Neural progenitor cell (in vitro differentiated cells): Measurements from ENCODE around the gene PLCB1. TPM values are rescaled to one million over a fixed set of nuclear protein-coding genes. Genes with fewer than 3 reads are reported as not detected.

Experiments
- DNase-seq: peaks from one replicate; pipeline ENCODE4 v3.0.0-alpha.2; 2016; ENCODE audit warnings: low spot score
- H2AFZ ChIP-seq: fragments of 200-600 bp; sonication (generic); replicated peaks from 2 replicates; pipeline ENCODE4 v1.6.1; 2016; ENCODE audit warnings: antibody characterized with exemption
- H3F3A ChIP-seq: fragments of 200-600 bp; sonication (generic); 2 replicates; pipeline ENCODE4 v1.6.1; 2016; ENCODE audit warnings: antibody characterized with exemption, low read depth
- H3K27ac ChIP-seq: fragments of 200-600 bp; sonication (generic); 2 replicates; pipeline ENCODE4 v1.5.1; 2016; ENCODE audit warnings: mild to moderate bottlenecking
- H3K27me3 ChIP-seq: fragments of 200-600 bp; sonication (generic); 2 replicates; pipeline ENCODE4 v1.6.1; 2016; ENCODE audit warnings: mild to moderate bottlenecking, moderate library complexity
- H3K36me3 ChIP-seq: fragments of 200-600 bp; sonication (generic); 2 replicates; pipeline ENCODE4 v1.5.1; 2016
- H3K4me1 ChIP-seq: fragments of 200-600 bp; sonication (generic); 2 replicates; pipeline ENCODE4 v1.6.1; 2016; ENCODE audit warnings: mixed run types
- H3K4me2 ChIP-seq: fragments of 200-600 bp; sonication (generic); 2 replicates; pipeline ENCODE4 v1.6.1; 2016
- H3K4me3 ChIP-seq: fragments of 200-600 bp; sonication (generic); 2 replicates; pipeline ENCODE4 v1.5.1; 2016
- H3K79me2 ChIP-seq: fragments of 200-600 bp; sonication (generic); 2 replicates; pipeline ENCODE4 v1.6.1; 2016; ENCODE audit warnings: low read depth
- H3K9ac ChIP-seq: fragments of 200-600 bp; sonication (generic); 2 replicates; pipeline ENCODE4 v1.6.1; 2016
- H3K9me3 ChIP-seq: fragments of 200-600 bp; sonication (generic); 2 replicates; pipeline ENCODE4 v1.5.1; 2016; ENCODE audit warnings: low read depth
- H4K20me1 ChIP-seq: fragments of 200-600 bp; sonication (generic); 2 replicates; pipeline ENCODE4 v1.6.1; 2016; ENCODE audit warnings: low read depth
- H3K27ac Mint-ChIP-seq: 3 replicates; pipeline ENCODE4 v1.8.0; 2021; ENCODE audit warnings: mixed read lengths
- H3K27me3 Mint-ChIP-seq: 2 replicates; pipeline ENCODE4 v1.8.0; 2022; ENCODE audit warnings: low read depth, mild to moderate bottlenecking, inconsistent platforms, moderate library complexity, mixed read lengths; ENCODE audit not compliant: insufficient read depth
- H3K36me3 Mint-ChIP-seq: 3 replicates; pipeline ENCODE4 v1.8.0; 2021; ENCODE audit warnings: mixed read lengths
- H3K4me1 Mint-ChIP-seq: 3 replicates; pipeline ENCODE4 v1.8.0; 2021; ENCODE audit warnings: mixed read lengths
- H3K4me3 Mint-ChIP-seq: 3 replicates; pipeline ENCODE4 v1.8.0; 2021; ENCODE audit warnings: mild to moderate bottlenecking, moderate library complexity, mixed read lengths
- H3K9me3 Mint-ChIP-seq: 3 replicates; pipeline ENCODE4 v1.8.0; 2020; ENCODE audit warnings: mixed read lengths
- EZH2 ChIP-seq: fragments of 200-600 bp; sonication (generic); IDR thresholded peaks from 2 replicates; pipeline ENCODE4 v1.6.1; 2017; ENCODE audit warnings: antibody characterized with exemption, mild to moderate bottlenecking, moderate library complexity
- EZH2phosphoT487 ChIP-seq: fragments of 200-600 bp; sonication (generic); IDR thresholded peaks from 2 replicates; pipeline ENCODE4 v1.6.1; 2017; ENCODE audit warnings: antibody characterized with exemption
- total RNA-seq: library from RNA; depleted of rRNA; stranded (reverse); fragments of >200 nt; gene quantifications from 2 replicates; pipeline ENCODE4 v1.2.3, GENCODE V29; 2015; ENCODE audit warnings: low replicate concordance
- TF ChIP-seq, protein P1 (sequence below): fragments of 200-600 bp; sonication (generic); IDR thresholded peaks from 2 replicates; pipeline ENCODE4 v1.5.1; 2017; ENCODE audit warnings: antibody characterized with exemption, mild to moderate bottlenecking

The PLCB1 gene
- total RNA-seq, 1 donor from 2014 or later: 30.2 TPM

DNA sequence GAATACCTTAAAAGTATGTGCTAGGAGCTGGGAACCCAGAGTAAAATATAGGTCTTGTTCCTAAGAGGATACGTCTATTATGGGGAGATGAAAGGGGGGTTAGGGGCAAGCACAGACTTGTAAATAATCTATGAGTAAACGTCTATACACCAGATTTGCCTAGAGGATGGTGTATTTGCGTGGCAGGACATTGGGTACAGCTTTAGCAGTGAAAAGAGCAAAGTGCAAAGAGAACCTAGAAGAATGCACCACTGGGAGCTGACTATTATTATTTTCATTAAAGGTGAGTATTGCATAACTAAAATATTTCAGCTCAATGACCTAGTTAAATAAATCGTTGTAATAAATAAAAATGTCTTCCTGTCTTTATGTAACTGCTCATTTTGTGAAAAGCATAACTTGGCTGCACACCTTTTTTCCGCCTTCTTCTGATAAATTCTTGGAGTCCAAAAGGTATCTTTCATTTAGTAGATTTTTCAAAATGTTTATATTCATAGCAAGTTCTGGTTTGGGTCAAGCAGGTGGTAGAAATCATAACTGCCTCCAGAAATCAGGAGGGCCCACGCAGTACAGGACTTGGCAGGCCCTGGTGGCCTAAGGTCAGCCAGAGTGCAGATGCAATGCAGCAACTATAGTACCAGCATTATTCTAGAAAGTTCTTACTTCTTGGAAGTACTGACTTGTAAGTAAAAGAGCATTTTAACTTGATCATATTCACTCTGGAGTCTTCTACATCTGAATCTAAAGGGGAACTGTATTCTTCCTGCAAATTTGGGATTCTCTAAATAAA lies 357.2 kb downstream of the PLCB1 start:
- Histone ChIP-seq H3K4me2 (no peak overlapping the region), H3K4me1 (no peaks in the 10 kb centered on the region), H3K27me3 (no peaks in the 10 kb centered on the region), H3F3A (no peaks in the 10 kb centered on the region), H2AFZ (no peak overlapping the region), H3K9me3 (no peaks in the 10 kb centered on the region), H4K20me1 (no peaks in the 10 kb centered on the region), H3K36me3 (no peaks in the 10 kb centered on the region), H3K27ac (no peak overlapping the region), H3K9ac (no peak overlapping the region), H3K4me3 (no peak overlapping the region), H3K79me2 (no peaks in the 10 kb centered on the region)
- Mint-ChIP-seq H3K27ac (no peak overlapping the region), H3K4me1 (no peaks in the 10 kb centered on the region), H3K4me3 (no peak overlapping the region), H3K27me3 (no peaks in the 10 kb centered on the region), H3K36me3 (no peaks in the 10 kb centered on the region), H3K9me3 (no peaks in the 10 kb centered on the region)
- no peak for DNase-seq
- no peak for TF ChIP-seq EZH2phosphoT487
- TF ChIP-seq, protein P1, sequence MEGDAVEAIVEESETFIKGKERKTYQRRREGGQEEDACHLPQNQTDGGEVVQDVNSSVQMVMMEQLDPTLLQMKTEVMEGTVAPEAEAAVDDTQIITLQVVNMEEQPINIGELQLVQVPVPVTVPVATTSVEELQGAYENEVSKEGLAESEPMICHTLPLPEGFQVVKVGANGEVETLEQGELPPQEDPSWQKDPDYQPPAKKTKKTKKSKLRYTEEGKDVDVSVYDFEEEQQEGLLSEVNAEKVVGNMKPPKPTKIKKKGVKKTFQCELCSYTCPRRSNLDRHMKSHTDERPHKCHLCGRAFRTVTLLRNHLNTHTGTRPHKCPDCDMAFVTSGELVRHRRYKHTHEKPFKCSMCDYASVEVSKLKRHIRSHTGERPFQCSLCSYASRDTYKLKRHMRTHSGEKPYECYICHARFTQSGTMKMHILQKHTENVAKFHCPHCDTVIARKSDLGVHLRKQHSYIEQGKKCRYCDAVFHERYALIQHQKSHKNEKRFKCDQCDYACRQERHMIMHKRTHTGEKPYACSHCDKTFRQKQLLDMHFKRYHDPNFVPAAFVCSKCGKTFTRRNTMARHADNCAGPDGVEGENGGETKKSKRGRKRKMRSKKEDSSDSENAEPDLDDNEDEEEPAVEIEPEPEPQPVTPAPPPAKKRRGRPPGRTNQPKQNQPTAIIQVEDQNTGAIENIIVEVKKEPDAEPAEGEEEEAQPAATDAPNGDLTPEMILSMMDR: no peak
- TF ChIP-seq EZH2: no peak

DNA sequence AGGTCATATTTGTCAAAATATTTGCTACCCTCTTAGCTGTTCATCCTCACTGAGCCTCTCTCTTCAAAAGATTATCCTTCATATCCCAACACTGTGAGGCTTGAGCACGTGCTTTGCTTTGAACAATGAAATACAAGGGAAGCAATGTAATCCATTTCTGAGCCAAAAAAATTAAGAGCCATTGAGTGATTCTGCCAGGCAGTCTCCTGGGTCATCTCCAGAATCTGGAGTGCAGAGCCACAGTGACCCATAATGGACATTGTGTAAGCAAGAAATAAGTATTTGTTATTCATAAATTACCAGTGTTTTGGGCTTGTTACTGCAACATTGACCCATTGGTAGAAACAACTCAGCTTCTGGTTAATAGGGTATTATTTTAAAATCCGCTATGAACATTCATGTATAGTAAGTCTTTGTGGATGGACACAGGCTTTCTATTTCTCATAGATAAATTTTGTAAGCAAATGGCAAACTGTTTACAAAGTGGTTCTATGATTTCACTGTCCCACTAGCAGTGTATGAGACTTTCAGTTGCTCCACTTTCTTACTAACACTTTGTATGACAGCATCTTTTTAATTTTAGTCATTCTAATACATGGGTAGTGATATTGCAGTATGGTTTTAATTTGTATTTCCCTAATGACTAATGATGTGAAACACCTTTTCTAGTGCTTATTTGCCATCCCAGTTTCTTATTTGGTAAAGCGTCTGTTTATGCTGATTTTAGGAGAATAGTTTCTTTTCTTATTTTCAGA lies 358.2 kb downstream of the PLCB1 start:
- no peak overlapping the region for H3K4me2 ChIP-seq
- no peak overlapping the region for H2AFZ ChIP-seq
- H3K27ac Mint-ChIP-seq: no peak overlapping the region
- H3K36me3 ChIP-seq: no peaks in the 10 kb centered on the region
- H4K20me1 ChIP-seq: no peaks in the 10 kb centered on the region
- H3K4me3 ChIP-seq: no peak overlapping the region
- no peaks in the 10 kb centered on the region for H3K9me3 ChIP-seq
- no peaks in the 10 kb centered on the region for H3K36me3 Mint-ChIP-seq
- H3K27me3 ChIP-seq: no peaks in the 10 kb centered on the region
- no peaks in the 10 kb centered on the region for H3F3A ChIP-seq
- no peaks in the 10 kb centered on the region for H3K4me1 ChIP-seq
- H3K9me3 Mint-ChIP-seq: no peaks in the 10 kb centered on the region
- no peak overlapping the region for H3K27ac ChIP-seq
- H3K79me2 ChIP-seq: no peaks in the 10 kb centered on the region
- no peak overlapping the region for H3K4me3 Mint-ChIP-seq
- no peak overlapping the region for H3K9ac ChIP-seq
- DNase-seq: no peak
- H3K27me3 Mint-ChIP-seq: no peaks in the 10 kb centered on the region
- TF ChIP-seq EZH2phosphoT487: no peak
- H3K4me1 Mint-ChIP-seq: no peaks in the 10 kb centered on the region

DNA sequence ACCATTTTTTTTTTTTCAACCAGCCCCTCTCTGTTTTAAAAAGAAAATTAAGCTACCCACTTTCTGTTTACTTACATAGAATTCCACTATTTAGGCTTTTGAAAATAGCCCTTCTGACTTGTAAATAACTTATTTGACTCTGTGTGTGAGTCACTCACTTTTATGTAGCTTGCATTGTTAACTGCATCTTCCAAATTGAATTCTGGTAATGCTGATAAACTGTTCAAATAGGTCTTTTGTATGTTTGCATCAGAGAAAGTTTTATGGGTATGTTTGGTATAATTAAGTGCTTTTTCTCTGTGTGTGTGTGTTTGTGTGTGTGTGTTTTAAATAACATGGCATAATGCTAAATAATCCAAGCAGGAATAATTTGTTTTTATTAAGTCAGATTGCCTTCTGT lies 360.1 kb downstream of the PLCB1 start:
- Histone ChIP-seq H3K9ac (no peak overlapping the region), H3K27me3 (no peaks in the 10 kb centered on the region), H3K9me3 (no peaks in the 10 kb centered on the region), H3K27ac (no peak overlapping the region), H3K4me3 (no peak overlapping the region), H3K4me1 (no peaks in the 10 kb centered on the region), H4K20me1 (no peaks in the 10 kb centered on the region), H3K36me3 (no peaks in the 10 kb centered on the region), H2AFZ (no peak overlapping the region), H3F3A (no peaks in the 10 kb centered on the region), H3K79me2 (no peaks in the 10 kb centered on the region), H3K4me2 (no peak overlapping the region)
- Mint-ChIP-seq H3K27ac (no peak overlapping the region), H3K36me3 (no peaks in the 10 kb centered on the region), H3K4me1 (no peaks in the 10 kb centered on the region), H3K9me3 (no peaks in the 10 kb centered on the region), H3K4me3 (no peak overlapping the region), H3K27me3 (no peaks in the 10 kb centered on the region)
- TF ChIP-seq, protein P1: no peak
- TF ChIP-seq EZH2: no peak
- TF ChIP-seq EZH2phosphoT487: no peak
- no peak for DNase-seq

DNA sequence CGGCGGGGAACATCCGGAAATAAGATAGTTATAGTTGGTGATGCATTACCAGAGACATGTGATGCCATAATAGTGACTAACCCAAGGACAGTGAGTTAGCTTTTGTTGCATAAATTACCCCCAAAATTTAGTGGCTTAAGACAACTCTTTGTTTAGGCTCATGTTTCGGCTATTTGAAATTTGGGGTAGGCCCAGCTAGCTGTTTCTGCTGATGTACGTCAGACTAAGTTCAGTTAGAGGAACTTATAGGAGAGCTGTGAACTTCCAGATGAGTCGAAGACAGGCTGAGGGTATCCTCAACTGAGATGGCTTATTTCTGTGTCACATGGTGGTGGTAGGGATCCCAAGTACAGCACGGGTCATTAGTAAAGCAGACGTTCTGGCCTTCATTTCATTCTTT lies 366.5 kb downstream of the PLCB1 start:
- no peak for DNase-seq
- Mint-ChIP-seq H3K4me1 (no peaks in the 10 kb centered on the region), H3K27me3 (no peaks in the 10 kb centered on the region), H3K9me3 (no peaks in the 10 kb centered on the region), H3K4me3 (no peak overlapping the region), H3K27ac (no peak overlapping the region), H3K36me3 (no peaks in the 10 kb centered on the region)
- Histone ChIP-seq H3K9me3 (no peaks in the 10 kb centered on the region), H3K4me3 (no peak overlapping the region), H3K9ac (no peak overlapping the region), H3K79me2 (no peaks in the 10 kb centered on the region), H3K27ac (no peak overlapping the region), H3K4me2 (no peak overlapping the region), H3K4me1 (no peaks in the 10 kb centered on the region), H2AFZ (no peak overlapping the region), H4K20me1 (no peaks in the 10 kb centered on the region), H3K27me3 (no peaks in the 10 kb centered on the region), H3F3A (no peaks in the 10 kb centered on the region), H3K36me3 (no peaks in the 10 kb centered on the region)
- TF ChIP-seq EZH2: no peak
- TF ChIP-seq, protein P1: no peak
- no peak for TF ChIP-seq EZH2phosphoT487
